GM19240 (cell line): ENCODE data around the gene CYS1.

Experiments used
- DNase-seq: peaks from one replicate; pipeline ENCODE4 v3.0.0; 2011; ENCODE audit warnings: low spot score; ENCODE audit not compliant: insufficient read length

CYS1 gene

DNA sequence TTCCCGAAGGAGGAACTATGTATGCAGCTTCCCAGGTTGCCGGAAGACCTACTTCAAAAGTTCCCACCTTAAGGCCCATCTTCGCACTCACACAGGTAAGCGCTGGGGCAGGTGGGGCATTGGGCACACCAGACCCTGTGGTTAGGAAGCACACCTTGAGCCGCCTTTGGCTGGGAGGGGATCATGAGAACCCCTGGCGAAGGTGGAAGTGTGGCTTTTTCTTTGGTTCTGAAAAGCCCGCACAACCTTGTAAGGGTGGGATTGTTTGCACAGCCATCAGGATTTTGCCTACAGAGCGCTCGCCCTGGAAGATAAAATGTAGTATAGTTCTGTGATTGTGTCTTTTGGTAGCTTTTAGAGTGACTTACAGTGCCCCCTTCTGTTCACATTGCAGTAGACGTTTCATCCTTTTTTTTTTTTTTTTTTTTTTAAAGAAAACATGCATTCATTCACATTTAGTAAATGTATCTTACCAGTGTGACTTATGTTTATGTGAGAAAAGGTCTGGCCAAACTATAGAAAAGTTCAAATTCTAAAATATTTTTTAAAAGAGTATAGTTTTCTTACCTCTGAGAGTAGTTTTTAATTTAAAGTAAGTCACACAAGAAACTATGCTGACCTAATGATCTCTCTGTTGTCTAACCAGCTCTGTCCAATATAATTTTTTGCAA lies 31.6 kb downstream of the CYS1 start:
- DNase-seq = peak; percentile 36

DNA sequence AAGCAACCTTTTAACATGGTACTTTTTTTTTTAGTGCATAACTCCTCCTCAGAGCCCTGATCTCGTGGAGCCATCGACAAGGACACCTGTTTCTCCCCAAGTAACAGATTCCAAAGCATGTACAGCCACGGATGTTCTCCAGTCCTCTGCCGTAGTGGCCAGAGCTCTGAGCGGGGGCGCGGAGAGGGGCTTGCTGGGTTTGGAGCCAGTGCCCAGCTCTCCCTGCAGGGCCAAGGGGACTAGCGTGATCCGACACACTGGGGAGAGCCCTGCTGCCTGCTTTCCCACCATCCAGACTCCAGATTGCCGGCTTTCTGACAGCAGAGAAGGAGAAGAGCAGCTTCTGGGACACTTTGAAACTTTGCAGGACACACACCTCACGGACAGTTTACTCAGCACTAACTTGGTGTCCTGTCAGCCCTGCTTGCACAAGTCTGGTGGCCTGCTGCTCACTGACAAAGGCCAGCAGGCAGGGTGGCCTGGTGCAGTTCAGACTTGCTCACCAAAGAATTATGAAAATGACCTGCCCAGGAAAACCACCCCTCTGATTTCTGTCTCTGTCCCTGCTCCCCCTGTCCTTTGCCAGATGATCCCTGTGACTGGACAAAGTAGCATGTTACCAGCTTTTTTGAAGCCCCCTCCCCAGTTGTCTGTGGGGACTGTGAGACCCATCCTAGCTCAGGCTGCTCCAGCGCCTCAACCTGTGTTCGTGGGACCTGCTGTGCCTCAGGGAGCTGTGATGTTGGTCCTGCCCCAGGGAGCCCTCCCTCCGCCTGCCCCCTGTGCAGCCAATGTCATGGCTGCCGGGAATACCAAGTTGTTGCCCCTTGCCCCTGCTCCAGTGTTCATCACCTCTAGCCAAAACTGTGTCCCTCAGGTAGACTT lies 32.4 kb downstream of the CYS1 start:
- DNase-seq = no peak

DNA sequence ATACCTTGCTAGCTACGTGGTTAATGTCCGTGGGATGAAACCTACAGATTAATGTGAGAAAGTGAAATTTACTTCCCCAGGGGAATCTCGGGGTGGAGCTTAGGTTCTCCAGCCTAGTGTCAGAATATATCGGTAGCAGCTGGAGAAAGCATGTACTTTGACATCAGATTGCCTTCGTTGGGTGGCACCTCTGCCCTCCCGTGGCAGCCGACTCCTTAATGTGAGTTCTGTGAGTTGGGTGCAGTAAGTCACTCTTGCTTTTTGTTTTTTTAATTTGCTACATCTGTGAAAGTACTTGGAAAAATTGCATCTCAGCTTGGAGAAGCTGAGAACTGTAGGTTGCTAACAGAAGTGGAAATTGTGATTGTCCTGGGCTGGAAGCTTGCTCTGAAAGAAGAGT lies 33.3 kb downstream of the CYS1 start:
- no peak for DNase-seq

DNA sequence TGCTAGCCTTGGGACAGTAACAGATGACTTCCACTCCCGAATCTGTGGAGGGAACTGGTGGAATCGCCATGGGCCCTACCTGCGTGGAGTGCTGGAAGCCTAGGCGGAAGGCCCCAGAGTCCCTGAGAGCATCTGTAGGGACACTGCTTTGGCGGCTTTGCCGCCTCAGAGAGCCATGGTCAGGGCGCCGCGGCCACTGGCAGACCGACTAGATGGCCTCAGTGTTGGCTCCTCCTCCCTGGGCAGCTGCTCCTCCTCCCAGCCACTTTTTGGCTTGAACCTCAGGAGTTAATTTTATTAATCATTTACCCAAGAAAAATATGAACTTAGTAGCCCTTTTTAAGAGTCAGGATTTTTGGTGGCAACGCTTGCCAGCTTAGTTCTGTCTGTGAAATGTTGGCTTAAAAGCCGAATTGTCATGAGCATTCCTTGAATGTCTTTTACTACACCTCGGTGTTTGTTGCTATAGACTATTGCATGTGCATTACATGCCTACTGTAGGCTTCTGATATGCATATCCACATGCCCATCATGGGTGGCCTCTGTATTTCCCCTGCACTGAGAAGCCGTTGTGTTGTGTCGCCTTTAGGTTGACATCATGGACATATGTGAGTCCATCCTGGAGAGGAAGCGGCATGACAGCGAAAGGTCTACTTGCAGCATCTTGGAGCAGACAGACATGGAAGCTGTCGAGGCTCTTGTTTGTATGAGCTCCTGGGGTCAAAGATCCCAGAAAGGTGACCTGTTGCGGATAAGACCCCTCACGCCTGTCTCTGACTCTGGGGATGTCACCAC lies 34.5 kb downstream of the CYS1 start:
- no peak for DNase-seq

DNA sequence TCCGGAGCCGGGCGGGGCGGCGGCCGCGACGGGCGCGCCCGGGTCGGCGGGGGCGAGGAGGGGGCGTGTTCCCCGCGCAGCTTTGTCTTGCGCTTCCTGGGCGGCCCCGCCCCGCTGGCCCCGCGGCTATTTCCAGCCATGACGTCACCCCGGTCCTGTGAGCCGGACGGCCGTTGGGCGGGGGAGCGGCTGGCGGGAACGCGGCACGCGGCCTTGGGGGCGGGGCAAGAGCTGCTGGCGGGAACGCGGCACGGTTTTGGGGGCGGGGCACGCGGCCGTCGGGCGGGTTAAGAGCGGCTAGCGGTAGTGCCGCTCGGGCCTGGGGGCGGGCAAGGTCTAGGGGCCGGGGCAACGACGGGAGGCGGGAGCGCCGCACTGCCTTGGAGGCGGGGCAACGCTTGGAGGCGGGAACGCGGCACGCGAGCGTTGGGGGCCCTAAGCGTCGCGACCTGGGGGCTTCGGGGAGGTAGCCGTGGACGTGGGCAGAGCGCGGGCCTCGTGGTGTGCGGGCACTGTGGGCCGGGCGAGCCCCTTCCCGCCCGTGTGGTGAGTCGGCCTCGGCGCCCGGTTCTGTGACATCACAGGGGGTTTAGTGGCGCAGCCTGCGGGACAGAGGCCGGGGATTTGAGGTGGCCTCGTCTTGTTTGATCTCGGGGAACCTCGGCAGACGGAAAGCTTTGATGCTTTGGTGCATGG lies 36.2 kb downstream of the CYS1 start:
- DNase-seq = peak; percentile 86

DNA sequence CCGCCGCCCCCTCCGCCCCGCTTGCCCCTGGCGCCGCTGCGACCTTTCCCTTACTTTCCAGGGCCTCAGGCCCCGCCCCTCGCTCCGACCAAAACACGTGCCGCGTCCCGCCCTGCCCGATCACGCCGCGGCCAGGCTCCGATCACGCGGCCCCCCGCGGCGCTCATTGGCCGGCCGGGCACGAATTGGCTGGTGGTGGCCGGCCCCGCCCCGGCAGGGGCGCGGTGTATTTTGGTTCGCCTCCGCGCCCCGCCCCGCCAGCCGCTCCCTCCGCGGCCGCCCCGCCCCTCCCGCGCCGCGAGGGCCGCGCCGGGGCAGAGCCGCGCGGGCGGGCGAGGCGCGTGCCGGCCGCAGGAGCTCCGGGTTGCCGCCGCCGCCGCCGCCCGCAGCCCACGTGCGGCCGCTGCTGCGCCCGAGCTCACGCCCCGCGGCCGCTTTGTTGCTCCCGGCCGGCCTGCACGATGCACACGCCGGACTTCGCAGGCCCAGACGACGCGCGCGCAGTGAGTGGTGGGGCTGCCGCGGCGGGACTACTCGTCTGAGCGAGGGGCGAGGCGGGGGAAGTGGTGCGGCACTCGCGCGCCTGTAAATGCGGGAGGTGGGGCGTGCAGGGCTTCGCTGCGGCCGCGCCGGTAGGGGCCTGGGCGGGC lies 36.8 kb downstream of the CYS1 start, which contains the start of gene KLF11:
KLF11 (plus strand) TSS at position 295 of the 650 bp plus-strand sequence; CDS start at position 462, 167 bp downstream.
- peak; percentile 85 for DNase-seq

DNA sequence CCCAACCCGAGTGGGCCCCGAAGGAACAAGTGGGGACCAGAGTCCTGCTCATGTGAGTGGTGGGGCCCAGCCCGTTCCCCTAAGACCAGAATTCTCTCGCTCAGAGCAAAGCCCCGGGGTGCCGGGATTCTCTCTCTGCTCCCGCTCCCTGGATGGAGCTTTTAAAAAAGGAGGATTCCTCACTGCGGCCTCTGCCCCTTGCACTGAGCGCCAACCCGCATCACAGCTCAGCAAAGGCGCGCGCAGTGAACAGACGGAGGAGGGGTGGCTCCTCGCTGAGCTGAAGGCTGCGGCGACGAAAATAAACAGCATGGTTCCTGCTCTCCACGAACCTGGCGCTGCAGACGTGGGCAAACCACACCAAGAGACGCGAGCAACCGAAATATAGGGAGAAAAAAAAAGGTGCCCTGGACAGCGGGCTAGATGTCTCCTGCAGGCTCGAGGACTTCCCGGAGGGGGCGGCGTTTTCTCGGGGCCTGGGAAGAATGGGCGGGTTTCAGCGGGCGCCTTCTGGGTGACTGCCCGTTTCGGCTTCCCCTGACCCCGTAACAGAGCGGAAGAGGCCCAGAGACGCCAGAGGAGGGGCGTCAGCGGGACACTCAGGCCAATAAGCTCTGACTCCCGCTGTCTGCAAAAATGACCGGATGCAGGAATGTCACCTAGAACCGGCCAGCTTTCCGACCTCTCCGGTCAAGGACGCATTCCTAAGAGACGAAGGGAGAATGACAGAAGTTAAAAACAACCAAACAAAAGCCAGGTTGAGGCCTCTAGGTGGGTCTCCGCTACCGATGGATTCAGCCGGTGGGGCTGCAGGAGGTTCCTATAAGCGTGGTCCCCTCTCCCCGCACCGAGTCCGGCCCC lies 37.7 kb downstream of the CYS1 start:
- no peak for DNase-seq

DNA sequence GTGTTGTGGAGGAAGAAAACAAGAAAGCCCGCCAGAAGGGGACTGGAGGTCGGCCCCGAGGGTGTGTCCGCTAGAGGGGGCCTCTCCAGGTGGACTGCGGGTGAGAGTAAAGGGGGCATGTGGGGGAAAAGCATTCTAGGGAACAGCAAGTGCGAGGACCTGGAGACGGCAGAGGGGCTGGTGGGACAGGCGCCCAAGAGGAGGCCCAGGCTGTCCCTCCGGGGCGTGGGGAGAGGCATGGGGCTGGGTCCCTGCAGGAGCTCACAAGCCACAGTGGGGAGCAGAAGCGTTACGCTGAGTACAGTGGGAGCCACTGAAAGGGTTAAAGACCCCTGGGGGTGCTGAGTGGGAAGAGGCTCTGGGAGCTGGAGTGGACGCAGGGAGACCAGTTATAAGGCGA lies 38.5 kb downstream of the CYS1 start:
- DNase-seq = no peak

DNA sequence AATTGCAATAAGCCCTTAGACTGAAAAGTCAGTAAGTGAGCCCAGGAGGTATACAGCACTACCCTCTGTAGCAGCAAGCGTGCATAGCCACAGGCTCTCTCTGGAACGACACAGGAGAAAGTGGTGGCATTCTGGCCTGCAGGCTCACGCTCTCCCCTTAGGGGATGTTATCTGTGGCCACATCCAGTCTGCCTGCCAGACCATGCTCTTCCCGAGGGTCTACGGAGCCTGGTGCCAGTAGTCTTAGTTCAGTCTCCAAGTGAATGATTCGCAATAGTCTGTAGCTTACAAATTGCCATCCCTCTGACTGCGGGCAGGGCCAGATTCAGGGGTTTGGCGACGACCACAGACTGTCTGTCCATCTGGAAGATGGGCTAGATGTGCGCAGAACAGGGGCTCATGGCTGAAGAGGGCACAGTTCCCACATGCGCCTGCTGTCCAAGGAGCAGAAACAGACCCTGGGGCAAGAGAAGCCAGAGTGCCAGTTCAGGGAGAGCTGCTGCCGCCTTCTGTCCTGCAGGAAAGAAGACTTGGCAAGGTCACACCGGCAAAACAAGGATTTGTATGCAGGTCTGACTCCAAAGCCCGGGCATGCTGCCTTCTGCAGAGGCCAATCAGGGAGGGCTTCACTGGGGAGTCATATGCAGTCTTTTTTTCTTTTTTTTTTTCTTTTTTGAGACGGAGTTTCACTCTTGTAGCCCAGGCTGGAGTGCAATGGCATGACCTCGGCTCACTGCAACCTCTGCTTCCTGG lies 40.4 kb downstream of the CYS1 start:
- DNase-seq = no peak

DNA sequence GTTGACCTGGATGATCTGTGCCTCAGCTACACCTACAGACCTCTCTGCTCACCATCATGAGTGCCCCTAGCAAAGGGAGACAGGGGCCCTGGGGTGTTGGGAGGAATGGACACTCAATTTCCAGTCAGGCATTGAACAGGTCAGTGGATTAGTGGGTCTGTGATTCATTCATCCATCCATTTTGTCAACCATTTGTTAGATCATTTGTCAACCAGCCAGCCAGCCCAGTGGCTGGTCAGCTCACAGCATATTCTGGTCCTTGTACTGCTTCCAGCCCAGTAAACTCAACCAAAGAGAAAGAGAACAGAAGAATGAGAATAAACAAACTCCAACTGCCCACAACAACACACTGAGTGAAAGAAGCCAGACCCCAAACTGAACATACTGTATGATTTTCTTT lies 41.5 kb downstream of the CYS1 start:
- DNase-seq = no peak

DNA sequence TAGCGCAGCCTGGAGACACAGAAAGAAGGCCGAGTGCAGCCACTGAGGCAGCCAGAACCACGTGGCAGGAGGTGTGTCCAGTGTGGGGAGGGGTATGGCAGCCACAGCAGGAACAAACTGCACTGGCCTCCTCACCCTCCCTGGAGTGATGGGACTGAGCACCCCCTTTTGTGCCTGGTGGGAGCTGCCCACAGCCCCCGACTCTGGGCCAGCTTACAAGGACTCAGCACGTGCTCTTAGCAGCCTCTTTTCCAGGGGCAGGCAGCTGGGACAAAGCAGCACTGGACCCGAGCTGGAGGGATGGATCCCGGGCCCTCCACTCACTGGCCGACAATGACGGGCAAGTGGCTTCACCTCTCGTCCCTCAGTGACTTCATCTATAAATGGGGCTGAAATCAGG lies 42.1 kb downstream of the CYS1 start:
- DNase-seq = no peak

DNA sequence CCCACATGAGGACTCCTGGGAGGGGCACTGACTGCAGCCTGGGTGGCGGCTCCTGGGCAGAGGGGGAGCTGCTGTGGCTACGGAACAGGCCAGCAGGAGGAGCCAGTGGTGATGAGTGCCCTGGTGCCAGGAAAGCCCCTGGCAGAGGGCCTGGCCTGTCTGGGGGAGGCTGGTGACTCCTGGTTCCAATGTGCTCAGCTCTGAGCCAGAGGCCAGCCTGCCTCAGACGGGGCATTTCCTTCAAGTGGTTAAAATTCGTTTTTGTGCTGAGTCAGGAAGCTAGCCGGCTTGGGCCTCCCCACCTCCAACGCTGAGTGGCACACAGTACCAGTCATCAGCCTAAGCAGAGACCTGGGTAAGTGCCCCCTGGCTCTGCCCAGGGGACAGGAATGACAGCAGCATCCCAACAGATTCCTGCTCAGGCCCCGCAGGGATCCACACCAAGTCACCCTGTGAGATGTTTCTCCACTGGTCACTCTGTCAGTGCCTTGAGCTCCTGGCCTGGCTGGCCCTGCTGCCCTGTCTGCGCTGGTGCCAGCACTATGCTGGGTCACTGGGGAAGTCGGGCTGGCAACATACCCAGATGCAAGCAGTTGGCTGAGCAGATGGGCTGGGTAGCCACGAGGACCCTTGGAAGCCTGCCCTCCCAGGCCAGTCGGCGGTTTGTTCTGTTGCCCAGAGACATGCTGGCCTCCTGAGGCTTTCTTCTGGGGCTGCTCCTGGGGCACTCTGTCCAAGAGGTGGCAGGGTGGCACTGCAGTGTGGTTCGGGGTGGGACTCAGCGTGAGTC lies 43.9 kb downstream of the CYS1 start:
- DNase-seq = no peak

DNA sequence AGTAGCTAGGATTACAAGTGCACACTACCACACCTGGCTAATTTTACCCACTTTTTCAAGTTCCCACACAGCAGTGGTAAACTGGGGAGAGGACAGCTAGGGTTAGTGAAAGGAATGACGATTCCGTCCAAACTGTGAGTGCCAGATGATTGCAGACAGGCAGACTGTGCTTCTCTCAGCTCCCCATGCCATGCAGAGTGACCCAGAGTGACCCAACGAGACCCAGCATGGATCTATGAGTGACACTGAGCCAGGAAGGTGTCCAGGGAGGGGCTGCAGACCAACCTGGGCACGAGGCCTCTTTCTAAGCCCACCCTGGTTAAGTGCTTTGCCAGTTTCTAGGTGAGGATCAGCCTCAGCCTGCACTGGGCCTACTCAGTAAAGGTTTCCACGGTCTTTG lies 44.6 kb downstream of the CYS1 start:
- DNase-seq = no peak

DNA sequence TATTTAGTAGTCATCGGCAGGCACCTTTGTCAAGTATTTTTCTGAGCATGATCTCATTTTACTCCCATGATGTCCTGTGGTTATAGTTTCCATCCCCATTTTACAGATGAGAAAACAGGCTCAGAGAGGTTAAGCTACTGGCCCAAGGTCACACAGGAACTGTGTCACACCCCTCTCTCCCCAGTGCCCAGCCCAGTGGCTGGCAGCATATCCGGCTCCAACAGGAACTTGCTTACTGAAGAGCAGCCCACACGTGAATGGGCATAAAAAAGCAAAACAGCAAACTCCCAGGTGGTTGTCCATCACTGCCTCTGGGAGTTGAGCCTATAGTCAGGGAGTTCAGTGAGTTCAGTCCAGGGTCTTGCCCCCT lies 45.2 kb downstream of the CYS1 start:
- no peak for DNase-seq

DNA sequence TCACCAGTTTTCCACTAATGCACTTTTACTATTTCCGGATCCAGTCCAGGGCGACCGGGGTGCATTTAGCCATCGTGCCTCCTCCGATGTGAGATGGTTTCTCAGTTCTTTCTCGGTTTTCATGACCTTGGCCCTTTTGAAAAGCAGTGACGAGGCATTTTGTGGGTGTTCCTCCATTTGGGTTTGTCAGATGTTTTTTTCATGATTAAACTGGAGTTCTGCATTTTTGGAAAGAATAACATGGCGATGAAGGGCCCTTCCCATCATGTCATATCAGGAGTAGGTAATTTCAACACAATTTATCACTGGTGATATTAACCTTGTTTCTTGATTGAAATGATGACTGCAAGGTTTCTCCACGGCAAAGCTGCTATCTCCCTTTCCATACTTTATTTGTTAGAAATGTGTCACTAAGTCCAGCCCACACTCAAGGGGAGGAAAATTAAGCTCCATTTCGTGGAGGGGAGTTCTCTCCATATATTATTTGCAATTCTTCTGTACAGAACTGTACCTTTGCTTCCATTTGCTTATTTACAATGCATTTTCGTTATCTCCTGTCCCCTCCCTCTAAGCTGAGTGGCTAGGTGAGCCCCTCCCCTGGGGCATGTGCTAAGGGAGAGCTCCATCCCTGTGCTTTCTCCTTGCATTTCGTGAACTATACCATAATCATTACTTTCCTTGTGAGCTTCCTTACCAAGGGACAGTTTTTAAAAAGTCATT lies 45.7 kb downstream of the CYS1 start:
- no peak for DNase-seq

DNA sequence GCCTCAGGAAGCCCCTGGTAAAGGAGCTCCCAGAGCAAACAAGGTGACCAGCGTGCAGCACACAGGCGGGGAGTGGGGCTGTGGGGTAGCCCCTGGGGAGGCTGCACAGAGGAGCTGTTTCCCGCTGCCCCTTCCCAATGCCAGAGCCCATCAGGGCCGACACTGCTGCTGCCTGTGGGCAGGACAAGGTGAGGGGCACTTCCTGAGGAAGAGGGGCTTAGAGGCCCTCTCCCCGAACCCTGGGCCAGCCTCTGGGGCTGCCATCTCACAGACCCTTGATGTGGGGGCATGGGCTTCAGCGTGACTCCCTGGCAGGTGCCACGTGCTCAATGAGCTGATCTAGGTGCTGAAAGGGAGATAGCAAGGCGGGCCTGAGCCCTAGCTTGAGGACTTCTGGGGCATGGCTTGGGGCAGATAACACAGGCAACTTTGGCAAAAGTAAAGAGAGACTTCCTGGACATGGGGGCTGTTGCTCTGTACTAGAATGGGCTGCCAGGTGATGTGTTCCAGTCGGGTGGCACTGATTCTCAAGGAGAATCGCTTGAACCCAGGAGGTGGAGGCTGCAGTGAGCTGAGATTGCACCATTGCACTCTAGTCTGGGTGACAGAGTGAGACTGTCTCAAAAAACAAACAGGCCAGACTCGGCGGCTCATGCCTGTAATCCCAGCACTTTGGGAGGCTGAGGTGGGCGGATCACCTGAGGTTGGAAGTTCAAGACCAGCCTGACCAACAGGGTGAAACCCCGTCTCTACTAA lies 46.8 kb downstream of the CYS1 start:
- DNase-seq = no peak

DNA sequence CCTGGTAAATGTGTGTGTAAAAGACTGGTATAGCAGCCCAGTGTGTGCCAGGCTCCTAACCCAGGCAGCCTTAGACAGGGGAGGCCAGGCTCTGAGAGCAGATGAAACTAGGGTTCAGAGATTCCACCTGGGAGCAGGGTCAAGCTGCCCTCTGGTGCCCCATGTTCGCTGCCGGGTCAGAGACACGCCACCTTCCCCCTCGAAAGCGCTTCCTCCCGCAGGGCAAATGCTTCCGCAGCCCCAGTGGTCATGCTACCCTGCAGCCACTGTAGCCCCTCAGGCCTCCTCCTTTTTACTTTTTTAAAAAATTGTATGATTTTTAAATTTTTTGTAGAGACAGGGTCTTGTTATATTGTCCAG lies 47.5 kb downstream of the CYS1 start:
- no peak for DNase-seq
